IMR-90 (cell line): Measurements from ENCODE around the gene NDUFS3. TPM values are rescaled to one million over a fixed set of nuclear protein-coding genes. Genes with fewer than 3 reads are reported as not detected.

ENCODE experiments used
- ATAC-seq: fragments of 200-7000 bp; cut with Tn5 transposase; 2 replicates; pipeline ENCODE4 v1.9.1; 2020; ENCODE audit warnings: low read depth, mild to moderate bottlenecking, moderate library complexity
- BruUV-seq: library from RNA; stranded (reverse); fragments of 400-500 nt; replicated peaks from 2 replicates; lab custom pipeline; 2021; lab: Mats Ljungman, UMichigan
- CTCF ChIA-PET: fragments of 300-600 bp; formaldehyde crosslinking; extraction: SDS; loops from one replicate; lab custom pipeline; 2021; ENCODE audit warnings: antibody characterized with exemption; lab: Yijun Ruan, JAX
- POLR2A ChIA-PET: fragments of 300-600 bp; sonication (Branson Sonifier 250); formaldehyde crosslinking; loops from one replicate; lab custom pipeline; 2022; ENCODE audit warnings: antibody characterized with exemption; ENCODE audit not compliant: unreplicated experiment; lab: Charles Lee
- DNase-seq: peaks from one replicate; pipeline ENCODE4 v3.0.0; 2013
- H2AFZ ChIP-seq: replicated peaks from 2 replicates; pipeline ENCODE3; 2013; ENCODE audit warnings: low read length, mild to moderate bottlenecking; ENCODE audit not compliant: poor library complexity
- H2AK5ac ChIP-seq: 2 replicates; pipeline ENCODE4 v1.6.1; 2013; ENCODE audit warnings: low read depth, low read length, inconsistent platforms
- H2AK9ac ChIP-seq: replicated peaks from 2 replicates; pipeline ENCODE3; 2013; ENCODE audit warnings: mild to moderate bottlenecking, low read depth, low read length, moderate library complexity; ENCODE audit not compliant: poor library complexity
- H2BK120ac ChIP-seq: 2 replicates; pipeline ENCODE4 v1.6.1; 2013; ENCODE audit warnings: low read depth, low read length, inconsistent platforms
- H2BK15ac ChIP-seq: 3 replicates; pipeline ENCODE4 v1.6.1; 2013; ENCODE audit warnings: low read depth, low read length, inconsistent platforms
- H2BK20ac ChIP-seq: 2 replicates; pipeline ENCODE4 v1.6.1; 2013; ENCODE audit warnings: low read depth, mild to moderate bottlenecking, inconsistent platforms, low read length, moderate library complexity
- H2BK5ac ChIP-seq: 2 replicates; pipeline ENCODE4 v1.6.1; 2013; ENCODE audit warnings: mild to moderate bottlenecking, low read depth, low read length, inconsistent platforms; ENCODE audit not compliant: poor library complexity, severe bottlenecking
- H3K14ac ChIP-seq: replicated peaks from 2 replicates; pipeline ENCODE4 v1.6.1; 2013; ENCODE audit warnings: low read depth, low read length, inconsistent platforms
- H3K18ac ChIP-seq: 2 replicates; pipeline ENCODE4 v1.6.1; 2013; ENCODE audit warnings: low read depth, low read length, control low read depth
- H3K23ac ChIP-seq: 2 replicates; pipeline ENCODE4 v1.6.1; 2013; ENCODE audit warnings: low read depth, low read length, inconsistent platforms
- H3K27ac ChIP-seq: 2 replicates; pipeline ENCODE4 v1.5.1; 2013; ENCODE audit warnings: mild to moderate bottlenecking, control low read depth, low read length; ENCODE audit not compliant: insufficient read depth
- H3K27me3 ChIP-seq: 2 replicates; pipeline ENCODE4 v1.6.1; 2013; ENCODE audit warnings: low read length; ENCODE audit not compliant: control insufficient read depth, insufficient read depth
- H3K36me3 ChIP-seq: 2 replicates; pipeline ENCODE4 v1.6.1; 2013; ENCODE audit warnings: low read length, mixed read lengths; ENCODE audit not compliant: control insufficient read depth, insufficient read depth
- H3K4ac ChIP-seq: 2 replicates; pipeline ENCODE4 v1.6.1; 2013; ENCODE audit warnings: low read depth, low read length, inconsistent platforms
- H3K4me1 ChIP-seq: 2 replicates; pipeline ENCODE4 v1.6.1; 2013; ENCODE audit warnings: low read length, mixed read lengths; ENCODE audit not compliant: control insufficient read depth, insufficient read depth
- H3K4me2 ChIP-seq: 2 replicates; pipeline ENCODE4 v1.6.1; 2013; ENCODE audit warnings: low read depth, mild to moderate bottlenecking, control low read depth, low read length, moderate library complexity
- H3K4me3 ChIP-seq: 2 replicates; pipeline ENCODE4 v1.5.1; 2013; ENCODE audit warnings: low read depth, mild to moderate bottlenecking, control low read depth, low read length, moderate library complexity; ENCODE audit not compliant: insufficient read depth
- H3K56ac ChIP-seq: 2 replicates; pipeline ENCODE4 v1.6.1; 2013; ENCODE audit warnings: low read length, inconsistent platforms; ENCODE audit not compliant: insufficient read depth; ENCODE audit errors: extremely low read depth
- H3K79me1 ChIP-seq, 2 experiments: 2 replicates each; pipeline ENCODE4 v1.6.1; 2013; ENCODE audit warnings: low read length in 2 of 2, inconsistent platforms in 1 of 2, low read depth in 1 of 2
- H3K9ac ChIP-seq: 2 replicates; pipeline ENCODE4 v1.6.1; 2013; ENCODE audit warnings: low read depth, low read length, control low read depth
- H3K9me1 ChIP-seq: 2 replicates; pipeline ENCODE4 v1.6.1; 2013; ENCODE audit warnings: low read length, inconsistent platforms; ENCODE audit not compliant: insufficient read depth
- H3K9me3 ChIP-seq: 2 replicates; pipeline ENCODE4 v1.6.1; 2013; ENCODE audit warnings: low read length; ENCODE audit not compliant: control insufficient read depth, insufficient read depth
- H4K20me1 ChIP-seq: 2 replicates; pipeline ENCODE4 v1.6.1; 2013; ENCODE audit warnings: low read length, inconsistent platforms; ENCODE audit not compliant: insufficient read depth
- H4K5ac ChIP-seq: 2 replicates; pipeline ENCODE4 v1.6.1; 2013; ENCODE audit warnings: mild to moderate bottlenecking, low read depth, low read length, control low read depth
- H4K8ac ChIP-seq, 2 experiments: 2 replicates each; pipeline ENCODE4 v1.6.1; 2013; ENCODE audit warnings: low read depth in 2 of 2, low read length in 2 of 2, control low read depth in 1 of 2, inconsistent platforms in 1 of 2
- H4K91ac ChIP-seq: 2 replicates; pipeline ENCODE4 v1.6.1; 2013; ENCODE audit warnings: low read depth, low read length, inconsistent platforms; ENCODE audit not compliant: insufficient read depth
- MAZ ChIP-seq: IDR thresholded peaks from 2 replicates; pipeline ENCODE4 v1.6.1; 2012; ENCODE audit warnings: low read depth, mild to moderate bottlenecking, low read length, improper control_type of control experiment, moderate library complexity, borderline replicate concordance
- WGBS, 2 experiments: methylation state at CpG; one replicate each; pipeline versions ENCODE4 v1.1.5 to v1.1.7; 2013; ENCODE audit warnings: missing lambda C conversion rate in 2 of 2; ENCODE audit not compliant: insufficient read length in 1 of 2; ENCODE audit errors: extremely low coverage in 2 of 2; 5-methylcytosine and 5-hydroxymethylcytosine counted together
- dilution Hi-C: fragments of 300-500 bp; cut with HindIII; formaldehyde crosslinking; loops from one replicate; pipeline ENCODE4 v1.14.3; 2018; ENCODE audit warnings: low sequenced_read_pairs; ENCODE audit not compliant: unreplicated experiment
- in situ Hi-C: fragments of 300-500 bp; cut with MboI; formaldehyde crosslinking; loops from 3 replicates; pipeline ENCODE4 v1.14.3; 2019; ENCODE audit warnings: low sequenced_read_pairs, inconsistent platforms, mixed read lengths
- intact Hi-C: fragments of 100-400 bp; cut with micrococcal nuclease; formaldehyde crosslinking; loops from 2 replicates; pipeline ENCODE4 v1.10.0; 2022
- polyA plus RNA-seq, 3 experiments: library from polyadenylated mRNA; depleted of rRNA; stranded (reverse); fragments of >200 nt; gene quantifications; 2 replicates each; pipeline ENCODE4 v1.2.3, GENCODE V29; 2012; ENCODE audit warnings: low replicate concordance in 1 of 3
- total RNA-seq: library from RNA; depleted of rRNA; stranded (reverse); fragments of >200 nt; gene quantifications from 2 replicates; pipeline ENCODE4 v1.2.3, GENCODE V29; 2012

The NDUFS3 gene
- total and polyA plus RNA-seq, 2 of the 4 experiments (the other 2 are of a cell fraction), result 77.1 to 108 TPM

- no peak overlapping the region for H3K56ac ChIP-seq
- H2AK9ac ChIP-seq, result no peak overlapping the region
- no peak overlapping the region; the same call in 1 of the 2 replicates for H2BK120ac ChIP-seq
- peak overlapping the region; percentile 7 for H2BK5ac ChIP-seq
- in situ Hi-C loops, result no loop called here
- H3K27me3 ChIP-seq, result no peaks in the 10 kb centered on the region
- WGBS, 2 experiments, result no CpG with 5 or more reads among the region's 5 CpGs
- peak overlapping the region; percentile 35; the same call in 1 of the 2 replicates for H3K23ac ChIP-seq
- H2BK20ac ChIP-seq, result peak overlapping the region; percentile 43; the same call in 1 of the 2 replicates
- peak overlapping the region in 1 of 2 experiments; percentile 38; a peak in 1 of 4 replicates for H4K8ac ChIP-seq
- H3K9ac ChIP-seq, result no peak overlapping the region
- dilution Hi-C loops, result no loop called here
- peak overlapping the region; percentile 38; the same call in 1 of the 2 replicates for H3K14ac ChIP-seq
- H2AFZ ChIP-seq, result peak overlapping the region; percentile 78
- H3K9me3 ChIP-seq, result no peaks in the 10 kb centered on the region
- no peak overlapping the region for H3K4me3 ChIP-seq
- no peak overlapping the region for H3K18ac ChIP-seq
- intact Hi-C loops, result loop anchor here (1.0 kb wide), 1 partner anchor 53 kb away; the partner anchor contains the start of gene CELF1
- H4K91ac ChIP-seq, result no peak overlapping the region
- peaks cover 7% of the 10 kb centered on the region; the same call in 1 of the 2 replicates for H4K20me1 ChIP-seq
- ChIA-PET POLR2A (interaction anchor here (0.6 kb wide), 1 partner anchor 53 kb away, joined by 3 read pairs; no protein-coding TSS in a partner anchor), CTCF (interaction anchor here (2.7 kb wide), 1 partner anchor 10 kb away, joined by 9 read pairs; no protein-coding TSS in a partner anchor)
- no peak overlapping the region for H2BK15ac ChIP-seq
- peaks cover 4% of the 10 kb centered on the region; the same call in 1 of the 2 replicates for H3K36me3 ChIP-seq
- BruUV-seq, result no TSS peak
- H3K4me2 ChIP-seq, result no peak overlapping the region; the same call in 1 of the 2 replicates
- H3K4me1 ChIP-seq, result peaks cover 8% of the 10 kb centered on the region
- H3K4ac ChIP-seq, result peak overlapping the region; percentile 55
- DNase-seq (peak; percentile 24), ATAC-seq (peak; percentile 13; the same call in 1 of the 2 replicates)
- TF ChIP-seq MAZ, result no peak
- no peaks in the 10 kb centered on the region for H3K79me1 ChIP-seq
- H3K9me1 ChIP-seq, result peaks cover 6% of the 10 kb centered on the region
- no peak overlapping the region; the same call in 1 of the 2 replicates for H4K5ac ChIP-seq
- H3K27ac ChIP-seq, result no peak overlapping the region
- peak overlapping the region; percentile 41 for H2AK5ac ChIP-seq
These were observed 27.9 kb downstream of the NDUFS3 start for GRCh38 chr11:47606731-47607130.
